Measurements from ENCODE around the gene SLC6A9.

SLC6A9 gene

DNA sequence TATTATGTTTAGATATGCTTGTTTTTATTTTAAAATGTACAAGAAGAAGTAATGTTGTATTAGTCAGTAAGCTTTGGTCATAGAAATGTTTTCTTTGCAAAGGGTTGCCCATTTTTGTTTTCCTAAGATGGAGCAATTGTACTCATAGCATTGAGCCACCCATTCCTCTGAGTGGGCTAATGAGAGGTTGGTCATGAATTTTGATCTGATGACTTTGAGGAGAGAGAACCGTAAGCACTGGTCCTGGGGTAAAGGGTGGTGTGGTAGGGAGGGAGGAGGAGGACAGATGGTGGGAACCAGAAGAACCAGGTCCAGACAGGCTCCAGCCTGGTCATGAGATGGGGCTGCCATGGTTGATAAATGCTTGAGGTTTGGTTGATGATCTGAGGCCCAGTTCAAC, 15.9 kb upstream of the SLC6A9 start:
- no peak for DNase-seq

DNA sequence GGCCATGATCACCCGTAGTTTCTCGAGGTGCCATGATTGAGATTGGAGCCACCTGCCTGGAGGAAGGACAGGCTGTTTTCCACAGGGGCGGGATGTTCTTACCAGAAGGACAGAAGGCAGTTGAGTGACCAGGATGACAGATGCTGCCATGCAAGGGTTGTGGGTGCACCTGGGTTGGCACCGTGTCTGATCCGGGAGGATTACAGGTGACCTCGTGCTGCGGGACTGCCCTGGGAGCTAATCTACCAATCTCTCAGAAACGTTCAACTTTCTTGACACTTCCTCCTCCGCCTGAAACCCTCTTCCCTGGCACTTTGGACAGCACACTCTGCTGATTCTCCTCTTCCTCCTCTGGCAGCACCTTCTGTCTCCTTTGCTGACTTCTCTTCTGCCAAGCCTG, 13.8 kb upstream of the SLC6A9 start:
- no peak for DNase-seq

DNA sequence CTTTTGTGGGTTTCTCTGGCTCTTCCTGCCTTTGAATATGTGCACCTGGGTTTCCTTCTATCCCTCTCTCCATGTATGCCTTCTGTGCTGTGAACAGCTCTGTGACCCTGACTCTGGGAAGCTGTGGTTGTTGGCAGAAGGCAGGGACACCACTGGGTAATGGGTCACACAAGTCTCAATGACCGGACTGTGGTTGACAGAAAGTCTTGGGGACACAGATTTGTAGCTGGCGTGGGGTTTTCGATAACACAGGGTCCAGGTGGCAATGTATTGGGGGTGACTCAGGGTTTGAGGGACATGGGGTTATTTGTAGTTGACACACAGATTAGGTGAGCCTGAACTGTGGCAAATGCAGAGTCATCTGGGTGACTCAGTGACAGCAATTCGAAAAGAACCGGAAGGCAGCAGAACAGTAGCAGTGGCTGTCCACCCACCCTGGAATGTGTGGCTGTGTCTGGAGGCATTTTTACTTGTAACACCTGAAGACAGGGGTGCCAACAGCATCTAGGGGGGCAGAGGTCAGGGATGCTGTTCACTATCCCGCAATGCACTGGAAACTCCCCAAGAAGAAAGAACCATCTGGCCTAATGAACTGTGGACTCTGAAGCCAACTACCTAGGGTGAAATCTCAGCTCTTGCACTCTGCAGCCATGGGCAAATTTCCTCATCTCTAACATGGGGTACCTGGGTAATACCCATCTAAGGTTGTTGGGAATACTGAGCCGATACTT, 13.0 kb upstream of the SLC6A9 start:
- no peak for DNase-seq

DNA sequence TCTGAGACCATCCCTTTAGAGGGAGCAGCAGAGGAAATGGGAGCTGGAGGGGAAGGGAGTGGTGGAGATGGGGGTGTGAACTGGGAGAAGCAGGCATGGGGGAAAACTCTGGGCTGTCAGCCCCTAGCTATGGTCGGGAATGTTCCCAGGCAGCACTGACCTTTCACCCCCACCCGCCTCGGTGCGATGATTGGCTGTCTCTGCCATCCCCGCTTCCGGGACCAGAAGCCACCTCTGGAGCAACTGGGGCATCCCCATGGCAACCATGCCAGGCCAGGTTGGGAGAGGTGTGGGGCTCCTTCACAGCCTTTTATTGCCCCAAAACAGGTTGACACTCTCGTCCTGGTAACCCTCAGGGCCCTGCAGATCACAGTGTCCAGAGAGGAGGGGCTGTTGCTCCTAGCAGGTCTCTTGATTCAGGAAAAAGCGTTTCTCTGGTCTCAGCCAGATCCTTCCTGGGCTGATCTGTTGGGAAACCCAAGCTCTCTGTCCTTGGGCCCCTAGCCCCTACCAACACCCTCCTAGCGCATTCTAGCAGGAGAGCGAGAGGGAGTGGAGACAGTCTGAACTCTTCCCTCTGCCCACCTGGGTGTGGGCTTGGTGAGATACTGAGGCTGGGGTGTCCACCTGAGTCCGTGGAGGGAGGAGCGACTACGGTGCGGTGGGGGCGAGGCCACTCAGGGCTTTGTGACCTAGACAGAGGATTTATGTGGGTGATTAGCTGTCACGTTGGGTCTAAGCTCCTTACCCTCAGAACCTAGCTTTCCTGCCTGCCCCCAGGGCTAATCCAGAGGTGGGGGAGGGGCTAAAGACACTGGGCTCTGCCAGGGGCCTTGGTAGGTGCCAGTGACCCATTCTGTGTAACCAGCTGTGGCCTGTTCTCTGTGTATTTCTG, 12.2 kb upstream of the SLC6A9 start:
- DNase-seq, result no peak

DNA sequence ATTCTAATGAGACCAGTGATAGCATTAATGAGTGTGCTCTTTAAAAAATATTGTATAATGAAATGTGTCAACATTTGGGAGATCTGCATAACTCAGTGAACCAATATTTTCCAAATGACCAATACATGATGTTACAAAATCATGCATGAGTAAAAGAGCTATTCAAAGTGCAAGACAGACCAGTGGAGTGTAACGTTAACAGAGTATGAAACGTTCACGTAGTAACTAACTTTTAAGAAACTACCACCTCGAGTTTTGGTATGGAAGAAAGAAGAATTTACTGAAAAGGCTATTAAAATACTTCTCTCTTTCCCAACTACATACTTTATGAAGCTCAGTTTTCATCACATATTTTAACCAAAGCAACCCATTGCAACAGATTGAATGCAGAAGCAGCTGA, 9.6 kb upstream of the SLC6A9 start:
- DNase-seq, result no peak

DNA sequence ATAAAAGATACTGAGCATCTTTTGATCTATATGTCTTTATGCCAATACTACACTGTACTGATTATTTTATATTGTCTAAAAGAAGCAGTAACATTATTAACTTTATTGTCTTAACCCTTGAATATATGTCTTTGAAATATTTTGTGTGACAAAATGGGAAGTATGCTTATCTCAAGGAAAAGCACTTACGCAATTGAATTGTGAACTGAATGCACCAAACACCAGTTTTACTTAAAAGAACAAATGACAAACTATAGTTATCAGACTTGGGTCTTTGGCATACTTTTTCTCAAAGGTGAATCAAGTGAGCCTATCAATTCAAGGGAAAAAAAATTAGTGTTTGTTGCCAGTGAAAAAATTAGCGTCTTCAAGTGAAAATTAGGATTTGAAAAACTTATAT, 9.2 kb upstream of the SLC6A9 start:
- DNase-seq, result no peak

DNA sequence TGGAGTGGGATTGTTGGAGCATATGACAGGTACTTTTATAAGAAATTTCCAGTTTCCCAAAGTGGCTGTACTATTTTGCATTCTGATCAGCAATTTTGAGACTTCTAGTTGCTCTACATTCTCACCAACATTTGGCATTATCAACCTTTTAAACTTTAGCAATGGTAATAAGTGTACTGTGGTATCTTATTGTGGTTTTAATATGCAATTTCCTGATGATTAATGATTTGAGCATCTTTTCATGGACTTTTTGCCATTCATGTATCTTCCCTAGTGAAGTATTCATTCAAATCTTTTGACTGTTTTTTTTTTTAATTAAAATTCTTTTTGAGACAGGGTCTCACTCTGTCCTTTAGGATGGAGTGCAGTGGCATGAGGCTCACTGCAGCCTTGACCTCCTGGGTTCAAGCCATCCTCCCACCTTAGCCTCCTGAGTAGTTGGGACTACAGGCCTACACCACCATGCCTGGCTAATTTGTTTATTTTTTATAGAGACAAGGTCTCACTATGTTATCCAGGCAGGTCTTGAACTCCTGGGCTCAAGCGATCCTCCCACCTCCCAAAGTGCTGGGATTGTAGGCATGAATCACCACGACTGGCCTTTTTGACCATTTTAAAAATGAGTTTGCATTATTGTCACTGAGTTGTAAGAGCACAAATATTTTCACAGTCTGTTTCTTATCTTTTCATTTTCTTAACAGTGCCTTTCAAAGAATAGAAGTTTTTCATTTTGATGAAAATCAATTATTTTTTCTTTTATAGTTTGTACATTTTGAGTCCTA, 7.8 kb upstream of the SLC6A9 start:
- no peak for DNase-seq

DNA sequence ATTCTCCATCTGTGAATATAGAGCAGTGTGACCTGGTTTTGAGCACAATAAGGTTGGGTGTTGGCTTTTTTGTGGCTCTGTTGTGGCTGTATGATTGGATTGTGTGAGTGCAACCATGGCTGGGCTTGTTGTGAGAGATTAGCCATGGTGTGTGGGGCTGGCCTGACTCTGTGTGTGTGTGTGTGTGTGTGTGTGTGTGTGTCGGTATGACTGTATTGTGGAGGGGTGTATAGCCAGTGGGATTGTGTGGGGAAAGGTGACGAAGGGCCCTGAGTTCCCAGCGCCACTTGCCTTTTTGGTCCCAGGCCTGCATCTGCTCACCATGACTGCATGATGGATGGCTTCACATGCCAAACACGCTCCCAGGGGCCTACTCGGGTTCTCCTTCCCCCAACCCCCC, 5.9 kb upstream of the SLC6A9 start:
- no peak for DNase-seq

DNA sequence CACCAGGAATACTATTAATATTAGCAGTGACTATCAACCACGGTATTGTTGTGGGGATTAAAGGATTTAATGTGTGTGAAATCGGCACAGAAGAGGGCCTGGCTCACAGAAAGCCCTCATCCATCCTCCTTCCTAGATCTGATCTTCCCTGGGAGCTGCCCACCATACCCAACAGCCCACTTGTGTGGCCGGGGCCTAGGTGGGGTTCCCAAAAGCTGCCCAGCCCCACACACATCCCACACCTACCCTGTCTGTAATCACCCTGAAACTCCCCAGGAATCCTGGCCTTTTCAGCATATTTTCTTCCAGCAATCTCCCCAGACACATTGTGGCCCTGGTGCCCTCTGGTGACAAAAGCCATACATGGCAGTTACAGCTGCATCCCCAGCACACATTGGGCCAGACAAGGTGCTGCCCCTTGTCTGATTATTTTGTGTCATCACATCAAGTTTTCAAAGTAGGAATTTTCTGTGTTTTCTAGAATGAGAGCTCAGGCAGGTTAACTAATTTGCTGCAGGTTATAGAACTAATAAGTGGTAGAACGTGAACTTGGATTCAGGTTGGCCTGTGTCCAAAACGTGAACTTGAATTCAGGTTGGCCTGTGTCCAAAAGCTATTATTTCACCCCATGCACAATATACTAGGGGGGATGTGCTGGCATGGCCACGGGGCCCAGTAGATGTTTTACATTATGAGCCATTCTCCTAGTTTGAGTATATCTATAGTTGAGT, 5.3 kb upstream of the SLC6A9 start:
- DNase-seq, result peak; percentile 57

DNA sequence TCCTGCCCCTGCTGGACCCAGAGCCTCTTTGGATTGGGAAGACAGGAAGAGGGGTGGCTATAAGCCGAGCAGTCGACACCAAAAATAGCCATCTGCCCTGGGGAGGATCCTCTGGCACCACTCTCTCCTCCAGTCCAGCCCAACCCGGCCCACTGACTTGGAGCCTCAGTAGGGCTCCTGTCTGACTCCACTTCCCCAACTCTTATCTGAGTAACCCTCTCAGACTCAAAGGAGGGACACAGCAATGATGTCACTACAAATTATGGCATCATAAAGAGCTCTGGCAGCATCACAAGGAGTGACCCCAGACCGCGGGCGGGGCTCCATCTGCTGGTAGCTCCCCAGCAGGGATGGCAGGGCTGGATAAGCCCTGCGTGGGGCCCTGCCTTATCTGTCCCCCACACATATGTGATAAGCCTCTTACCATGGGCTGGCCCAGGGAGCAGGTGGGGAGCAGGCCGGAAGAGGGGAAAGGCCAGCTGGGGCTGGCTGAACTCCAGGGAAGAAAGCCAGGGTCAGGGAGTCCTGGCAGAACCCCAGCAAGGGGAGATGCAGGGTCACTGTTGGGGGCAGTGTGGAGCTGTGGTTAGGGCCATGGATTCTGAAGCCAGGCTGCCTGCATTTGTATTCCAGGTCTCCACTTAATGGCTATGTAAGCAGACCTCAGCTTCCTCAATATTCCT, 4.6 kb upstream of the SLC6A9 start:
- DNase-seq, result no peak

DNA sequence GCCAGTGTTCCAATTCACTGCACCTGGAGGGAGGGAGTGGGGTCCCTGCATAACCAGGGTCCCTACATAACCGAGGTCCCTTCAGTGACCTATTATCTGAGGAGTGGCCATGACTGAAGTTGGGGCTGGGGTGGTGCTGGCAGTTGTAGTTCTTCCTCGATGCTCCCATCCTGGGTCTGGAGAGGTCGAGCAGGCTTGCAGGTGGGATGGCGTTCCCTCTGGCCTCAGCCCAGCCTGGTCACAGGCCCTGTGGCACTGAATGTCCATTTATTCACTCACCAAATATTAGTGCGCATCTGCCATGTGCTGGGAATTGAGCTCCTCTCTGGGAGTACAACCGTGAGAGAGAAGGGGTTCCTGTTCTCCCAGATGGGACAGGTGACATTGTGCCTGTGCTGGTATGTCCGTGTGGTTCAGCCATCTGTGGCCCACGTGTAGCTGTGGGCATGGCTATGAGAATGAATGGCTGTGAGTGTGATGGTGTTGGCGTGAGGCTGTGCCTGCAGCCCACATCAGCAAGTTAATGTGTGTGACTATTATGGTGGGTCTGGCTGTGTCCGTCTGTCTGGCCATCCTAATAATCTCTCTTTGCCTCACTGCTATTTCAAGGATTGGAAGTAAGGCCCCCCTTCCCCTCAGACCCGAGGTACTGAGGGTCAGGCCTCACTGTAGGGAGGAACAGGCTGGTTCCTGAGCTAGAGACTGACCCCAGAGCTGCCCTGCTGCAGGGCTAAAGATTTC, 3.9 kb upstream of the SLC6A9 start:
- DNase-seq, result no peak

DNA sequence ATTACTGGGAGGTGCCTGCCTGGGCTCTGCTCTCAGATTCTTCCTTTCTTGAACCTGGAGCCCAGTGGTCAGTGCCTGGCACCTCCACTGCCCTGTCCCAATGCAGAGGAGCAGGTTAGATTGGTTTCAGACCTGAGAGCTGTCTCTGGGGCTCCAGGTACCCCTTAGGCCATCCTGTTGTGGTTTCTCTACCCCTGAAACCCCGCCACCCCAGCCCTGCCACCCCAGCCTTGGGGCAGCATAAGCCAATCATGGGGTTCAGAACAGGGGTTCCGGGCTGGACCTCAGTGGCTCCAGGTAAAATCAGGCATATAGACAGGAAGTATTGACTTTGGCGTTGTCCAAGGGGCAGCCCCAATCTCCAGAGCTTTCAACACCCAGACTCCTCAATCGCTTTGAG, 3.2 kb upstream of the SLC6A9 start:
- DNase-seq, result no peak

DNA sequence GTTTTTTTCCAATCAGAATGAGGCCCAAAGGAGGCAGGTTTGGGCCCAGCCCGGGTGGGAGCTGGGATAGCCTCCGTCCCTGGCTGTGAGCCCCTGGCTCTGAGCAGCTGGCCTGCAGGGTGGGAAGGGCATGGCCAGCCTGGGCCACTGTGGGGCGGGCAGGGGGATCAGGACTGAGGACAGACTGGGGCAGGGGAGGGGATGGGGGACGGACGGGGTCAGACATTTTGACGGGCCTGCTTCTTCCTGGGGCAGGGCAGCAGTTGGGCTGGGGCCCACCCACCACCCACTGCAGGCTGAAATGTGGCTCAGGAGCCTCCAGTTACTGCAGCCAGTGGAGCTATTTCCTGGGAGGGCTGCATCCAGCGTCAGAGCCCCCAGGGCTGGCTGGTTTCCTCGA, 2.5 kb upstream of the SLC6A9 start:
- no peak for DNase-seq

DNA sequence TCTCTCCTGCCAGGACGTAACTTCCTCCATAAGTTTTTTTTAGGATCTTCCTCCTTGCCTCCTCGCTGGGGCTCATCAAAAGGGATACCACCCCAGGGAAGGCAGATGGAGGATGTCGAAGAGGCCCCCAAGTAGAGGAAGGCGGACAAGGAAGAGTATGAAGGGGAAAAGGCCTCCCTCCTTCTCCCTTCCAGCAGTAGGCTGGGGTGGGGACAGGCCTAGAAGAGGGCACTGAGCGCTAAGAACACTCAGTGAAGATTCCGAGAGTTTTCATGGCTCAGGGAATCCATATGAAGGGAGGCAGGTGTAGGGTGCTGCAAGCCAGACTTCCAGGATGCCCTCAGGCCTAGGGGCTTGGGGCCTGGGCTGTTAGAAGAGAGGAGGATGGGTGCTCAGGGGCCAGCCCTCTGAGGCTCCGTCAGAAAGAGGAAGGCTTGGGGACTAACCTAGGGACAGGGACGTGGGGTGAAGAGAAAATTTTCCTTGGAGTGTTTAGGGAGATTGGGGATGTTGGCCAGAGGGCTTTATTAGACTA, 1.8 kb upstream of the SLC6A9 start:
- no peak for DNase-seq

DNA sequence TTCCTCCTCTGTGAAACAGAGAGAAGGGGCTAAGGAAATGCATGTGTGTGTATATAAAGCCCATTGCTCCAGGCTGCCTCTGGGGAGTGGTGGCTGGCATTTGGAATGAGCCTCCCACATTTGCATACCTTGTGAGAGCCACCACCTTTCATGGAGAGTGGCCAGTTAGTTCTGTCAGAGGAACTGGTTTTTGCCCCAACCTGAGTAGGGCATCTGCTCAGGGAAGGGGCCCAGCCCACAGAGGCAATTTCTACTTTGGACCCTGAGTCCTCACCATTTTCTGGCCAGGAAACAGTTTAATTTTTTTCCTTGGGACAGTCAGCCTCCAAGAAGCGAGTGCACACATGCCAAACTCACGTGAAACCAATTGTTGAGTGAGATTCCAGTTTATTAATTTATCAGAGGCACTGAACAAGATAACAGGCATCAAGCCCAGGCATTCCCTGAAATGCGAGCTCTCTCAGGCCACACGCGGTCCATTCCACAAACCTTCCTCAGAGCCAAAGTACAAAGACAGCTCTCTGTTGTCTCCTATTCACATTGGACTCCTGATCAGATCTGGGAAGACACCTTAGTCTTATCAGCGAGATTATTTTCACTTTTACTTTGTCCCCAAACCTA, 1.0 kb upstream of the SLC6A9 start:
- no peak for DNase-seq

DNA sequence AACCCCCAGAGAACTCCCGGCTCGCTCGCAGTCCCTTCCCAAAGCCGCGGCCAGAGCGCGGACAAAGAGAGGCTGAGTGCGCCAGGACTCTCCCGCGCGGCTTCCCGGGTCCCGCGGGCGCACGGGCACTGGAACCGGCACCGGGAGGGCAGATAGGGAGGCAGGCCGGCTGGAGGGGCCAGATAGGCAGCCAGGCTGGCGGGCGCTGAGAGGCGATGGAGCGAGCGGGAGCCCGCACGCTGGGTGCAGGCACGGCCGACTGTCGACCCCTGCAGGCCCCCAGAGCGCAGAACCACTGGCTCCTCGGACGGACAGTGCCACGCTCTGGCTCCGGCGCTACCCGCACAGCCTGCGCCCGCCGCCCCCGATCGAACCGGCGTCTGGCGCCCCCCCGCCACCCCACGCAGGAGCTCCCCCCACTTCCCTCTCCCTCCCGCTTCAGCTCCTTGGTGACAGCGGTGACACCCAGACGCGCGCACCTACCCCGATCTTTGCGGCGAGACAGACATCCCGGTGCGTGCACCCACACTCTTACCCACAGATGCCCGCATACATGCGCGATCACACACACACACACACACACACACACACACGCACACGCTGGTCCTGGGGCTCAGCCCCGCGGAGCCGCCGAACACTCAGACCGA, 534 bp downstream of the SLC6A9 start:
- peak; percentile 51 for DNase-seq

DNA sequence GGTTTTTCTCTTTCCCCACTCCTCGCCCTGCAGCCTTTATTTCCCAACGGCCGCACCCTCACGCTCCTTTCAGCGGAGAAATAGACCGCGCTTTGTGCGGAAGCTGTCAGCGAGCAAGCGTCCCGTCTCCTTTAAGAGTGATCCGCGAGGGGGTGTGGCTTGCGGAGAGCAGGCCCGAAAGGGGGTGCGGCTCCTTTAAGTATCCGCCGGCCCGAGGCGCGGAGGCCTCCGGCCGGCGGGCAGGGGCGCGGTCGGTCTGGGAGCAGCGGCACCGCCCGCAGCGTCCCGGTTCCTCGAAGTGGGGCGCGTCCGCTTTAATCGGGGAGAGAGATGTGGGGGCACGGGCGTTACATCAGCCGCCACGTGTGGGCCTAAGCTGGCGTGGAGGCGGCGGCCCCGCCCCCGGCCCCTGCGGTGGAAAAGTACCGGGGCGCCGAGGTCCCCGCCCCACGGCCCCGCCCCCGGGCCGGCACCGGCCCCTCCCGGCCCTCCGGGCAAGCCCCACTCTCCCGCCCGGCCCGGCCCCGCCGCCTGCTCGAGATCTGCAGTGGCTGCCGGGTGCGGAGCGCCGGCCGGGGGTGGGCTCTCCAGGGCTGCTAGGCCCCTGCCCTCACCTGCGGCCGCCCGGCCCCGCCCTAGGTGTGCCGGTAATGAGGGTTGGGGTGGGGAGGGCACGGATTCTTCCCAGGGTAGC, 1.2 kb downstream of the SLC6A9 start:
- DNase-seq, result peak; percentile 81

DNA sequence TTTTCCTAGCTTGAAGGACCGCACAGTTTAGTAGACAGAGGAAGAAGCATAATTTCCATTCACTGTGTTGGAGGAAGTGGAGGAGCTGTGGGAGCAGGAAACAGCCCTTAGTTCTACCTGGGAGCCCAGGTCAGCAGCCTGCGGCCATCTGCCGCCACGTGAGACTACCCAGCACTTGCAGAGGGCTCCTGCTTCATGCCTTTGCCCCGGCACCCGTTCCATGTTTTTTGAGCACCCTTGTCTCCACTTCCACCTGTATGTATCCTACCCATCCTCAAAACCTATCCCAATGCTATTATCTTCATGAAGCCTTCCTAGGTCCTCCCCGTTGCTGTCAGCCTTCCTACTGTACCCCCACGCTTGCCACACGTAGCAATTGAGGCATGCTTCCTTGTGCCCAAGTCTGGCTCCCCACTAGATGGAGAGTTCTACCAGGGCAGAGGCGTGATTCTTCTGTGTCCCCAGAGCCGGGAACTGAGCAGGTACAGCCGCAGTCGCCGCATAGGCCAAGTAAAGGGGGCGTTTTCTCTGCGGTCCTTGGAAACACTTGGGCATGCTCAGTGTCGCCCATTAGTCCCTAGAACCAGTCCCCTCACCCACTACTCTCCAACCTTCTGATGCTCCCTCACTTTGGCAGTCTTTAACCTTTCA, 1.9 kb downstream of the SLC6A9 start:
- no peak for DNase-seq

DNA sequence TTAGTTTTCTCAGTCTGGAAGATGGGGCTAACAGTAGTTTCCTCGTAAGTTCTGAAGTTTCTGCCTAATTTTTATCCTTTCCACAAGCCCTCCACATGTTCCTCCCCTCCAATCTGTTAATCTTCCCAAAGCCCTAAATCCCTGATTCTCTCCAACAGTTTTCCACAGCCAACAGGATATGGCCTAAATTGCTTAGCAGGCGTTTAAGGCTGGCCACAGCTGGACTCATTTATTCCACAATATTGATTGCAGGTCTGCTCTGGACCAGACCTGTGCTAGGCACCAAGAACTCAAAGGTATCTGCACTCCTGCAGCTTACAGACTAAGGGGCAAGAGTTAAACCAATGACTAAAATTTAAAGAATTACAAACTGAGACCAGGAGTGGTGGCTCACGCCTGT, 3.9 kb downstream of the SLC6A9 start:
- DNase-seq, result no peak

All from CD4-positive, alpha-beta T cell treated with Interferon gamma for 1 hour (primary cell).